HuH-7 (cell line): ENCODE results near the gene GOLT1A.
A peak's percentile ranks its signal among the peaks of the same experiment; 100 is the strongest.

Source experiments
- DNase-seq: peaks from one replicate; pipeline ENCODE4 v3.0.0; 2011; ENCODE audit warnings: low spot score

GOLT1A gene, protein sequence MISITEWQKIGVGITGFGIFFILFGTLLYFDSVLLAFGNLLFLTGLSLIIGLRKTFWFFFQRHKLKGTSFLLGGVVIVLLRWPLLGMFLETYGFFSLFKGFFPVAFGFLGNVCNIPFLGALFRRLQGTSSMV

DNA sequence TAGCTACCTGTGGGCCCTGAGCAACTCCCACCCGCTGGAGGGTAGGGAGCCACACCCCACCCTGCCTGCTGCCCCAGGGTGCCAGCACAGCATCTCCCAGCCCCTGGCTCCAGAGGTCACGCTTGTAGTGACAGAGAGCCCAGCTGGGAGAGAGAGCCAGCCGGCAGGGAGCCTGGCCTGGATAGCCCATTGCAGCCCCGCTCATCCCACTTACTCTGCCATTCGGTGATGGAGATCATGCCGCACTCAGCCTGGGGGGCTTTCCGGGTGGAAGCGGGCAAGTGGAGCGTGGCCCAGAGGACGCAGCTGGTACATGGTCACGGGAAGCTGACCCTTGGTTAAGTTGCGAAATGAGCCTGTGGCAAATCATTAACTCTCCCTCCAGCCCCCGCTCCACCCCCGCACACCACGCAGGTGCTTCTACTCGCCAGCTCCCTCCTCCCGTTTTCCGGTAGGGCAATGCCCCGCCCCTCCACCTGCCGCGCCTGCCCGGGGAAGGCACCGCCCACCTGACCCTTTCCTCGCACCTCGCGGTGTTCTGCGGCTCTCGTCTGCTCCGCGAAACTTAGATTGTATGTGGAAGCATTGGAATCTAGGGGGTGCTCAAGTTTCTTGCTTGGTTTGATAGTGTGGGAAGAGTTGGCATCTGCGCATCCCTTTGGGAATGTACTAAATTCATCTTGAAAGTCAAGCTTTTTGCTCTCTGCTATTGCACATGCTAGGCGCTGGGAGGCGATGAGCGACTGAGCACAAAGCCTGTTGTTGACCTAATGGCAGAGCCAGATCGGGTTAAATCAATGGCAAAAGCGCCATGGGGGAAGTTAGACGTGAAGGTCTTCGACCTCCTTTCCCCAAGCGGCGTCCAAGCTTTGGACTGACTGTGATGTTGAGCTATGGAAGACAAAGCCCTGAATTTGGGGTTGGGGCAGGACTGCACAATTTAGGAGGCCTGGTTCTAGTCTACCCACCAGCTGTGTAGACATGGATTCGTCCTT, at the start of gene GOLT1A:
Gene GOLT1A (minus strand): TSS at position 321 of the 995 bp plus-strand sequence. CDS start 82 bp downstream, at position 239.
- DNase-seq = peak; percentile 80

DNA sequence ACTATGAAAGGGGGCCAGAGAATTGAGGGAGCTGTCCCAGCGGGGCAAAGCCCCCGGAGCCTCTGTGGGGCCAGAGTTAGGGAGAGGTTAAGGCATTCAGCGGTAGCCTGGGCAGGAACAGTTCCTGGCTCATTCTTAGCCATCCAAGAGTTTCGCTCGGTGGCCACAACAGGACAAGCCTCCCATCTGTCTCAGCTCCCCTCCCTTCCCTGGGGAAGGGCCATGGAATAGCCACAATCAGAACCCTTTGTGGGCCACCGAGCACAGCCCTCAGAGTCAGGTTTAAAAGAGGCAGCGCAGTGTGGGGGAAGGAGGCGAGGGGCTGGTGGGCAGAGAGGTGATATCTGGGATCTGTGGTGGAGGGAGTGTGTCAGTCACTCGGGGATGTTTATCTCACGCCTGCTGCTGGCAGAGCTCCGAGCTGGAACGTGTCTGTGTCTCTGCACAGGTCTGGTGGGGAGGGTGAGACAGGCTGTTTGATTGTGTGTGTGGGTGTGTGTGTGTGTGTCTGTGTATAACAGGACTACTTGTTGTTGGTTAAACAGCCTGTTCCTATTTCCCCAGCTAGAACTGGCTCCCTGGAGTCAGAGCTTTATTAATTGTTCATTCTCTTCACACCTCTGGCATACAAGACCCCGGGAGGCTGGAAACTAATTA, 49.6 kb upstream of the GOLT1A start:
- DNase-seq = no peak

DNA sequence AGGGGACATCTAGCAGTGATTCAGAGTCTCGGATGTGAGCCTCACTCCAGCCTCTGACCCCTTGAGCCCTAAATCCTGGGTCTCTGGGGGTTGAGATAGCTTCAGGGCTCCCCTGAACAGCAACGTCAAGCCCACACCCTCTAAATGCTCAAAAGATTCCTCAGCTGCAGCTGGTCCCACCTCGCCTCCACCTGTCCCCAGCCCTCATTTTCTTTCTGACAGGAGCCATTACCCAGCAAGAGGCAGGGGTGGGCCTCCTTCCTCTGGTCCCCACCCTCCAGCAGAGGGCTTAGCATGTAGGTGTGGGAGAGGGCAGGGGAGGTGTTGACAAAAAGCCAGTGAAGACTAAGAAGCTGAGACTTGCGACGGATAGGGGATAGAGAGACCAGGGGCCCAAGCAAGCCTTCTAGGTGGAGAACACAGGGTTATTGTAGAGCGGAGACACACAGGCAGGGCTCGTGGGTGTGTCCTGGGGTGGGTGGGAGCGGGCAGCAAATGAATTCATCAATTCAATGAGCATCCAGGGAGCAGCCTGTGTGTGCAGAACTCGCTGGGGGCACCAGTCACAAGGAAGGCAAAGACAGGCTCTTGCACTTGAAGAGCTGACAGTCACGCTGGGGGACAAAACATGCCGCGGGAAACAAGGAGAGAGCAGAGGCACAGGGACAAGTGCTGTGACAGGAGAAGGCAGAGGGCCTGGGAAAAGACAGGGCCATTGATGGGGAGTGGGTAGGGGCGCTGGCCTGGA, 48.9 kb upstream of the GOLT1A start:
- no peak for DNase-seq

DNA sequence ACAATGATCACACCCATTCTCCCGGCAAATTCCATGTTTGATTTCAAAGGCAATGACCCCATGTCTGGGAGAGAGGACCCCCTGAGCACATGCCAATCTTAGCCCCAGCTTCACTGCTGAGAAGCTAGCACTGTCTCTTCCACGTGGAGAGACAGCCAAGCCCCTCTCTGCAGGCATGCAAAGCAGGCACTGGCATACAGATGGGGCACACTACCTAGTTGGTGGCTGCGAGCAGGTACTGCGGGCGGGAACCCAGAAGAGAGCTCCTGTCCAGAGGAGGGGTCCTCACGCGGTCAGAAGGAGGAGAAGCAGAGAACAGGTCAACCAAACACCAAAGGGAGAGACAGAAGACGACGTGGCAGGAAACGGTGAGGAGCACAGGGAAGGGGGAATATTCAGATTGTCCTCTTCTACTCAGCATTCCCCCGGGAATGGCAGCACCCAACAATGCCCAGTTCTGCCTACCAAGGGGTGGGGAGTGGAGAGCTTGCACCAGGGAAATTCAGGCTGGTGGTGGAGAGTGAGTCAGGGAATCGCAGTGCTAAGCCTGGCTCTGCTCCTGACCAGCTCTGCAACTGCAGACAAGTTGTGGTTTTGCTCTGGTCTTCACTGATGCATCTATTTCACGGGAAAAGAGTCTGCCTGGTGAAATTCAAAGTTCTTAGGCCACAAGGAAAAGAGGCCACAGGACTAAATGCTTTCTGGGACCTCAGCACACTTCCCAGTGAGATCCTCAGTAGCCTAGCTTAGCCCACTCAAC, 48.1 kb upstream of the GOLT1A start:
- DNase-seq = no peak

DNA sequence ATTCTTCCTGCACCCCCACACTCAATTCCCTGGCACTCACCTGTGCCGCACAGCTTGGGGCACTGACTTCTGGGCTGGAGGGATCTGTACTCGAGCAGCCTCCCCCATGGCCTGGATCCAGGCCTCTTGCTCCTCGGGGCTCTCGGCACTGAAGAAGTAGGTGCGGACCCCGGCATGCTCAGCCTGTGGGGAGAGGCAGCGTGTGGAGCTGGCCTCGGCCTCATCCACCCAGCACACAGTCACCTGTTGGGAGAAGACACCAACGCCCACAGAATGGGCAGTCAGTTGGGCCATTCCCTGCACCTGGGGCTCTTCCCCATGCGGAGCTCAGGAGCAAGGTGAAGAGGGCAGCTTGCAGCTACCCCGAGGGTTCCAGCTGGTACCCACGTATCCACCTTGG, 47.5 kb upstream of the GOLT1A start:
- no peak for DNase-seq

DNA sequence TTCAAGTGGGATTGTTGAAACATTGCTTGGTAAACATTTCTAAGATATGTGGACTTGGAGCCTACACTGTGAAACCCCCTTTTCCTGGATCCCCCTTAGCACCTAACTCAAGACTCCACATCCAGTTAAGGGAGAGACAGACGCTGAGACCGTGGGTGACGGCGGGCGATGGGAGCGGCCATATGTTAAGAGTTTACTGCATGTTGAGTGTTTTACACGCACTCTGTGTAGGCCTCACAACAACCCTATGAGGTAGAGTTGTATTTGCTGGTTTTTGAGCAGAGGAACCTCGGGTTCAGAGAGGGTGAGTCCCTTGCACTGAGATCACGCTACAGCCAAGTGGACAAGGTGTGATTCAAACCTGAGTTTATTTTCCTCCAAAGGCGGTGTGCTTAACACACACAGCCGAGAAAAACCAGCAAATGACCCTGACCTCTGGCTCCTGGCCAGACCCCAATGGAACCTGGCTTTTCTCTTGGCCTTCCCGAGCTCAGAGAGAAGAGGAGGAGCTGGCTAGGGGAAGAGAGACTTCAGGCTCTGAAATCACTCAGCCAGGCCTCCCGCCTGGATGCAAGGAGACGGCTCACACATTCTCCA, 46.9 kb upstream of the GOLT1A start:
- DNase-seq = no peak

DNA sequence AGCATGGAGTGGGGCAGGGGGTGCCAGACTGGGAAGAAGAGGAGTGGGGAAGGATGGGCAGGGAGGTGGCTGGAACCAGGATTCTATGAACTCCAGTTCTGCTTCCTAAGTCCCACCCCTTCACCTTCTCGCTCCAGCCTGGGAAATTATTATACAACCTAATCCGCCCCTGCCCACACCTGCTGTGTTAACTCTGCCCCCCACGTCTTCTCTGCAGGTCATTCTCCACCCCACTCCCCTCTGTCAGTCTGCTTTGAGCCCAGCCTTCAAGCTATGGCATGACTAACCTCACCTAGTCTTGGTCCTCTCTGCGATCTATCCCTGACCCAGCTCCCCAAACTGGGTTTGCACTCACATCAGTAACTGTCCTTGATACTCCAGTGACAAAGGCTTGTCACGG, 46.0 kb upstream of the GOLT1A start:
- DNase-seq = no peak

DNA sequence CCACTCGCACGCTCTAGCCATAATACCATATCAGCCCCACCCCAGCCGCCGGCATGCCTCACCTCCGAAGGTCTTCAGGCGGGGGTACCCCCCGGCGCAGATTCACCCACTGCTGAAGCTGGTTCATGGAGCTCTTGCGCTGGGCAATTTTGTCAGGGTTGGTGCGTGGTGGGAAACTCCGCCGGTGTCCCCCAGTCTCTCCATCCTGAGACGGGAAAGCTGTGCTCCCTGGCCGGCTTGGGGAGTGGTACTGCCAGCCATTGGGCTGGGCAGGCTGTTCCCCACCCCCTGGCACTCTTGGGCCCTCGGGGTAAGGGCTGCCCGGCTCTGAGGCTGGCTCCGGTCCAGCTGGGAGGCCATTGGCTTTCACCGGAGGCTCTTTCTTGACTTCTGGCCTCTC, 45.4 kb upstream of the GOLT1A start:
- no peak for DNase-seq

DNA sequence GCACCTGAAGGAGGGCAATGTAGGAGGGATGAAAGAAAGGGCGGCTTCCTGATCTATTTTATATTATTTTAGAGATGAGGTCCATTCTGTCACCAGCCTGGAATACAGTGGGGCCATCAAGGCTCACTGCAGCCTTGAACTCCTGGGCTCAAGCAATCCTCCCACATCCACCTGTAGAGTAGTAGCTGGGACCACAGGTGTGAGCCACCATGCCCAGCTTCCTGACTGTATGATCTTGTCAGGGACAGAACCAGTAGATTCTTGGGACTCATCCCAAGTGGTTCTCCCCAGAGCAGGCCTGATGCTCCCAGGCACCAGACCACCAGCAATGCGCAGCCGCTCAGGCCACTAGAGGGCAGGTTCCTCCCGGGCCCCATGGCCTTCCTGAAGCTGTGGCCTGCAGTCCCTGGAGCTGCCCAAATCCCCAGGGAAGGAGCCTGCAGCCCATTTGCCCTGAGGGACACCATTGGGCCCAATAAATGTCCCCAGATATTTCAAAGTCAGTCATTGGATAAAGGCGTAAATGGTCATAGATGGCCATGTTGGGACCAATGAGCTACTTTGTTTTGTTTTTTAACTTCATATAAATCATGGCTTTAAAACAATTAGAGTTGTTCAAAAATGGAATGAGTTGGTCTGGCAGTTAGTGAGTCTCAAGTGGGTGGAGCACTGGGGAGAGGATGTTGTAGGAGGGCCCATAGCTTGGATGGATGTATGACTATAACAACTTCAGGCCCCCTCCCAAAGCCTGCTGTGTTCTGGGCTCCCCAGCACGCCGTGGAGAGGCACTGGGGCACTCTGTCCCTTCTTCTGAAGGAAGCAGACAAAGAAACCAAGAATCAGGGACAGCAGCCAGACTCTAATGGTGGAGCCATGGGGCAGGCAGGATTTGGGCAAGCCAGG, 44.7 kb upstream of the GOLT1A start:
- DNase-seq = peak; percentile 81

DNA sequence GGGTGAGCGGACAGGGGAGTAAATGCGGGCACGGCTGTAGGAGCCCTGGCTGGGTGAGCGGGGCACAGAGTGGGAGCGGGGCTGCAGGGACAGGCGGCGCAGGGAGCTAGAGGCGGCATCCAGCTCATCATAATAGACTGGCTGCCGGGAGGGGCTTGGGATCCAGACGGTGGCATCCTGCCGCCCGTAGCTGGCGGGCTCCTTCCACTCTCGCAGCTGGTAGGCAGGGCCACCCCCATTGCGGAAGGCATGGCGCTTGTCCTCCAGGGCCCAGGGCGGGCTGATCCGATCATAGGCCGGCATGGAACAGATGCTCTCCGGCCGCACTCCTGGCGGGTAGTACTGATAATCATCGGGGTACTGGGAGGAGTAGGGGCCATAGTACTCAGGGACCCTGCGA, 43.7 kb upstream of the GOLT1A start:
- no peak for DNase-seq

DNA sequence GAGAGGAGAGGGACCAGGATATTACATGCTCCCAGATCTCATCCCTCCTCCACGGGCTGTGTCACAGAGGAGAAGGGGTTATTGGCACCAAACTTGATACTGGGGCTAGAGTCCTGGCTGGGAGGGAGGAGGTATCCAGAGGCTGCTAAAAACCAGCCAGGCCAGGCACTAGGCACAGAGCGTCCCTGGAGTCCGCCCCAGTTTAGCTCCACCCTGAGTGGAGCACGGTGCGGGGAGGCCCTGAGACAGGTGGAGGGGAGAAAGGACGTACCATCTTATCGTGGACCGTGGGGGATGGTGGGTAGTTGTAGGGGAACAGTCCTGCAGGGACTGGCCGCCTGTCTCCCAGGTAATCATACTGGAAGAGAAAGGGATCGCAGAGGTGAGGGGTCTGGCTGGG, 42.7 kb upstream of the GOLT1A start:
- no peak for DNase-seq

DNA sequence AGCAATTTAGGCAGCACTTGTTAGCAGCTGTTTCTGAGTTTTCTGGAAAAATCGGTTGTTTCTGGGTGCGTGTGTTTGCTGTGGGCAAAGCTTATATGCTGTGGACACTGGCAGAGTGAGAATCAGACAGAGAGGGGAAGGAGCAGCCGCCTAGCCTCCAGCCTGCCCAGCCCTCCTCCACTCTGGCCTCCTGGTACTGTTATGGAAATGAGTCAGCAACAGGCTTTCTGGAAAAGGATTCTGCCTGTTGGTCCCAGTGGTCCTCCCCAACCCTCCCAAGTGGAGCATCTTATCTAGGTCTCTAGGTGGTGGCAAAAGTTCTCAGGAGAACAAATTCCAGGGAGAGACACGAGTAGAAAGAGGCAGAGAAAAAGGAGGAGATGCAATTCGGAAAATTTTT, 42.2 kb upstream of the GOLT1A start:
- DNase-seq = no peak

DNA sequence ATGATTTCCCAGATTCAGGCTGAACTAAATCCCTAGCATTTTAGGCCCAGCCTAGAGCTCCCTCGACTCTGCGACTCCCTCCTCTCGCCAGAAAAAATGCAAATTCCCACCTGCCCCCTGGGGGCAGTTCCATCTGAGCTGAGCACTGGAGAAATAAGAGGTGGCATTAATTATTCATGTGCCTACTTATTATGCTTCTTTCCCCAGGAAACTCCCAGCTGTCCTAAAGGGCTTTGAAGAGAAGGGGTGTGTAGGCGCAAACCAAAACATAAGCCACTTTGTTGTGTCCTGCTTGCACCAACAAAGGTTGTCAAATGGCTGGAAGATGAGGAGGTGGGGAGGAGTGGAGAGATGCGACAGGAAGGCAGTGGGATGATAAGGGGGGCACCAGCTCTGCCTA, 41.4 kb upstream of the GOLT1A start:
- DNase-seq = no peak

DNA sequence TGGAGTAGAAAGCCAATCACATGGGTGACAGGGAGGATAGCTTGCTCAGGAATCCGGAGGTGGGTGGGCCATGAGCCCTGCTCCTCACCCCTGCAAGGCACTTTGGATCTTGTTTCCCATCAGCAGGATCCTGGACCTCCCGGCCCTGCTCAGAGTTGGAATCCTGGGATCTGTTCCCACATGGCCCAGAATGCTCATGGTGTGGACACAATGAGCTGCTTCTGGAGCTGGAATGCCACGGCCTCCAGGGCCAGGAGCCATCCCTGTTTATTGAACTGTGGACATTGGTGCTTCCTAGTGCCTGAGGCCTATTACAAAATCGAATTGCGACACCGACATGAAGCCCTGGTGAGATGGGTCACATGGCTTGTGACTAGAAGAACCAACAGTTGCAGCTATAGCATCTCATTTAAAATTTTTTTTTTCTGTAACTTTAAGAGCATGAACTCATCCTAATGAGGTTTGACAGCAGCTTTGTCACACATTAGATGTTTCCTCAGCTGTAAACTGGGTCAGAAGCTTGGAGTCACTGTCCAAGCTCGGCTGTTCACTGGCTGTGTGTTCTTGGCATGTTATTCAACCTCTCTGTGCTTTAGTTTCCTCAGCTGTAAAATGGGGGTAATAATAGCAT, 40.4 kb upstream of the GOLT1A start:
- DNase-seq = peak; percentile 86

DNA sequence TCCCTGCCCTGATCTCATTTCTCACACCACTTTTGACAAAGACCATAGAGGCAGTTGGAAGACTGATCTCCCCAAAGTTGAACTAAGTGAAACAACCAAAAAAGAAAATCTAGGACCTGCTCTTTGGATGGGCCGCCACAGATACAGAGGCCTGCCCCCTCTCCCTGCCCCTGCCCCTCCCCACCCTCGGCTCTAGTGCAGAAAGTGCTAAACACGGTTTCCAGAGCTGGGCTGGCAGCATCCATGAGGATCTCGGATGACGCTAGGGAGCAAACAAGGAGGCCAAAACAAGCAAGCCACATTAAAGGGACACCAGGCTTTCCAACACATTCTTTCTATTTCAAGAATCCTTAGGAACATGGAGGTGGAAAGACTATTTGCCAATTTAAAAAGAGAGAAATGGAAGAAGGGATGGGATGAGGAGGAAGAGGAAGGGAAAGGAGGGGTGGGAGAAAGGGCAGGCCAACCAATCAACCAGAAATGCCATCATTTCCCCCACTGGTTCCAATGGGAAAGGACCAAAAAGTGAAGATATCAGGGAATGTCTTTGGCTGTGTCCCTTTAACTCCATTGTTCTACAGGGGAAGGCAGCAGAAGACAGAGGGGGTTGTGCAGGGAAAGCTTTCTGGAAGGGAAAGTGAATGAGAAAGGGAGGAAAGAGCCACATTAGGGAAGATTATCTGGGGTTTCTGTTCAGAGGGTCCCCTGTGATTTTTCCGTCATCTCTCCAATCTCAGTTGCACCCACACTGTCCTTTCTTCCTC, 38.3 kb upstream of the GOLT1A start:
- DNase-seq = no peak

DNA sequence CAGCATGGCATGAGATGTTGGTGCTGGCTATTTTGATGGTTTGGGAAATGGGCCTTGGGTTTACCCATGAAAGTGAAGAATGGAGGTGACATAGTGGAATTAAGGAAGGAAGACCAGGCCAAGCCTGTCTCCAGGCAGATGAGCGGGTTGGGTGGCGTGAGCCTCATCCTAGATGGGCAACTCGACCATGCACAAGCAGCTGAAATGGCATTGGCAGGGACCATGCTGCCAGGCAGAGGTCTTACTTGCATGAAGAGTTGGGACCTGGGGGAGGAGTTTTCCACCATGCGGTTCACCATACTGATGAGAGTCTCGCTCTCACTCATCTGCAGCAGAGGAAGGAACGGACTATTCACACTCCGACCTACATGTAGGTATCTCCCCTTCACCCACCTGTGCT, 37.5 kb upstream of the GOLT1A start:
- DNase-seq = no peak

DNA sequence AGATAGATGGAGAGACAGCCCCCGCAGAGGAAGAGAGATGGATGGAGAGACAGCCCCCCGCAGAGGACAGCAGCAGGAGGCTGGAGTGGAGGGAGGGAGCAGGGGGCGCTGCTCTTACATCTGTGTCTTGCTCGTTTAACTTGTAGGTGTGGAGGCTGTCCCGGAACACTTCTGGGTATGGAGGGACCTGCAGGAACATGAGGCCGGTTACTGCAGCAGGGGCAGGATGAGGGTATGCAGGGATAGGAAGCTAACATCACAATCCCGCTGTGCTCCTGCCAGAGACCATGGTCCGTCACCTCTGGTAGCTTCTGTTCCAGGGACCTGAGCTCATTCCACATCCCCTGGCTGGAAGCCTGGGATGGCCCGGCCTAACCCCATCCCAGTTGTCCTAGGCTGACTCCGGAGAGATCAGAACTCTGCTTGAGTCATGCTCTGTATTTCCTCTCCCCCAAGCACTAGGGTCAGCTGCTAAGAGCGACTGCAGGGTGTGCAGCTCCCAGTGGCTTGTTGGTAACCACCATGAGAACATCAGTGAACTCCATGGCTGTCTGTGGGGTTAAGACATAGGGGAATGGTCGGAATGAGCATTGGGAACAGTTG, 36.7 kb upstream of the GOLT1A start:
- DNase-seq = no peak

DNA sequence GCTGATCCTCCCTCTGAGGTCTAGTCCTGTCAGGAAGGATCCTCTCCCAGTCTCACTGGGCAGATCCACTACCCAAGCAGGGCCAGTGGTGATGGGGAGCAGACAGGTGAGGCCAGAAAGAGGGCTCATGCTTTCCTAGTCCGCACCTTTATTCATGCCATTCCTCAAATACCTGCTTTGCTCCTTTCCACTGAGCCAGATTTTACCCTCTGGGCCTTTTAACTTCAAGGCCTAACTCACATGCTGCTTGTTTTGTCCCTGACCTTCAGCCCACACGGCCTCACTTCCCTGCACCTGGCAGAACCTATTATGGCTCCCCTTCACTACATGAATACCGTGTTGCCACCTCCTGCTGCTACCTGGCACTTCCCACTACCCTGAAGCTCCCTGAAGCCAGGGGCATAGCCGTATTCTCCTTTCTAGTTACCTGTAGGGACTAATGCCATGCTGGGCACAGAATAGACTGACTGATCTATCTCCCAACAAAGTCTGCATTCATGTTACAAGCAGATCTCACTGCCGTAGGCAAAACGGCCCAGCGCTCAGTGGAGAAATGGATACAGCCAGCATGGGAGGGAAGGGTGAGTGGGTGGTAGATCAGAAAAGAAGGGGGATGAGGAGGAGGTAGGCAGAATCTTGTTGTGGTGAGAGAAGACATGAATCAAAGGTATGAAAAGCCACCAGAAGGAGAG, 36.1 kb upstream of the GOLT1A start:
- DNase-seq = no peak
